ENCODE data around the gene LSG1.
A peak's percentile ranks its signal among the peaks of the same experiment; 100 is the strongest.

Gene LSG1

GRCh38 chr3:194604837-194605236 is 67.2 kb downstream of the LSG1 start:
- Histone ChIP-seq H3K36me3 (ENCODE audit: insufficient read depth, low read length) (peaks cover 5% of the 10 kb centered on the region; the same call in 1 of the 2 replicates), H3F3A (ENCODE audit: low read depth) (no peaks in the 10 kb centered on the region), H3K4me3 (ENCODE audit: low read length, poor library complexity, severe bottlenecking) (no peak overlapping the region), H3K9ac (ENCODE audit: low read depth, low read length, poor library complexity, severe bottlenecking) (no peak overlapping the region), H3K4me2 (ENCODE audit: low read depth, low read length, poor library complexity, severe bottlenecking) (no peak overlapping the region), H3K27me3 (ENCODE audit: insufficient read depth, low read length, poor library complexity, severe bottlenecking) (no peaks in the 10 kb centered on the region), H3K9me3 (ENCODE audit: insufficient read depth, low read depth, low read length) (no peaks in the 10 kb centered on the region), H4K20me1 (ENCODE audit: insufficient read depth, low read length, poor library complexity, severe bottlenecking) (no peaks in the 10 kb centered on the region), H3K79me2 (ENCODE audit: insufficient read depth, low read length) (no peaks in the 10 kb centered on the region), H3K9me2 (replicated peaks; ENCODE audit: low read depth, low read length) (no peaks in the 10 kb centered on the region), H2AFZ (ENCODE audit: low read length) (no peak overlapping the region), H3K4me1 (ENCODE audit: insufficient read depth, low read length, poor library complexity, severe bottlenecking) (no peaks in the 10 kb centered on the region)
- TF ChIP-seq CTCF (conservative IDR thresholded peaks at IDR 0.05; ENCODE audit: low read length) = peak; percentile 62
- TF ChIP-seq EZH2phosphoT487 (IDR thresholded peaks at IDR 0.05; ENCODE audit: borderline replicate concordance) = no peak

- Histone ChIP-seq H3K9me2 (replicated peaks; ENCODE audit: low read depth, low read length) (no peaks in the 10 kb centered on the region), H2AFZ (ENCODE audit: low read length) (no peak overlapping the region), H3K36me3 (ENCODE audit: insufficient read depth, low read length) (peaks cover 5% of the 10 kb centered on the region; the same call in 1 of the 2 replicates), H4K20me1 (ENCODE audit: insufficient read depth, low read length, poor library complexity, severe bottlenecking) (no peaks in the 10 kb centered on the region), H3K79me2 (ENCODE audit: insufficient read depth, low read length) (no peaks in the 10 kb centered on the region), H3K4me3 (ENCODE audit: low read length, poor library complexity, severe bottlenecking) (no peak overlapping the region), H3F3A (ENCODE audit: low read depth) (no peaks in the 10 kb centered on the region), H3K4me1 (ENCODE audit: insufficient read depth, low read length, poor library complexity, severe bottlenecking) (no peaks in the 10 kb centered on the region), H3K9me3 (ENCODE audit: insufficient read depth, low read depth, low read length) (no peaks in the 10 kb centered on the region), H3K27me3 (ENCODE audit: insufficient read depth, low read length, poor library complexity, severe bottlenecking) (no peaks in the 10 kb centered on the region), H3K4me2 (ENCODE audit: low read depth, low read length, poor library complexity, severe bottlenecking) (no peak overlapping the region), H3K9ac (ENCODE audit: low read depth, low read length, poor library complexity, severe bottlenecking) (no peak overlapping the region)
- TF ChIP-seq CTCF (conservative IDR thresholded peaks at IDR 0.05; ENCODE audit: low read length) (no peak), EZH2phosphoT487 (IDR thresholded peaks at IDR 0.05; ENCODE audit: borderline replicate concordance) (no peak)
Measured at GRCh38 chr3:194604126-194604525, 67.9 kb downstream of the LSG1 start.

- Histone ChIP-seq H3K27me3 (ENCODE audit: insufficient read depth, low read length, poor library complexity, severe bottlenecking) (no peaks in the 10 kb centered on the region), H3K36me3 (ENCODE audit: insufficient read depth, low read length) (peaks cover 5% of the 10 kb centered on the region; the same call in 1 of the 2 replicates), H3K4me2 (ENCODE audit: low read depth, low read length, poor library complexity, severe bottlenecking) (no peak overlapping the region), H3K9me3 (ENCODE audit: insufficient read depth, low read depth, low read length) (no peaks in the 10 kb centered on the region), H3K79me2 (ENCODE audit: insufficient read depth, low read length) (no peaks in the 10 kb centered on the region), H4K20me1 (ENCODE audit: insufficient read depth, low read length, poor library complexity, severe bottlenecking) (no peaks in the 10 kb centered on the region), H2AFZ (ENCODE audit: low read length) (no peak overlapping the region), H3F3A (ENCODE audit: low read depth) (no peaks in the 10 kb centered on the region), H3K4me1 (ENCODE audit: insufficient read depth, low read length, poor library complexity, severe bottlenecking) (no peaks in the 10 kb centered on the region), H3K9ac (ENCODE audit: low read depth, low read length, poor library complexity, severe bottlenecking) (no peak overlapping the region), H3K4me3 (ENCODE audit: low read length, poor library complexity, severe bottlenecking) (no peak overlapping the region), H3K9me2 (replicated peaks; ENCODE audit: low read depth, low read length) (no peaks in the 10 kb centered on the region)
- no peak for TF ChIP-seq EZH2phosphoT487 (IDR thresholded peaks at IDR 0.05; ENCODE audit: borderline replicate concordance)
Measured at GRCh38 chr3:194602669-194603171, 69.3 kb downstream of the LSG1 start.

Data from Loucy (cell line).